Measurements from ENCODE around the gene USP5. TPM values are rescaled to one million over a fixed set of nuclear protein-coding genes. Genes with fewer than 3 reads are reported as not detected.
"Not testable (repeated sequence)": the region's sequence is repeated elsewhere in the genome, so short reads cannot be mapped to it uniquely, and the experiment has no call there.

USP5 gene
- total and polyA plus RNA-seq, 2 of the 8 experiments (the other 6 are each of a cell fraction or from before 2014, with no cell fraction given), result 66.5 to 148 TPM

- no peak for TF ChIP-seq KDM5A (IDR thresholded peaks at IDR 0.05; ENCODE audit: low read length)
Measured at GRCh38 chr12:6873094-6874014, 21.4 kb downstream of the USP5 start, which contains the start of gene SPSB2 (continued).

DNA sequence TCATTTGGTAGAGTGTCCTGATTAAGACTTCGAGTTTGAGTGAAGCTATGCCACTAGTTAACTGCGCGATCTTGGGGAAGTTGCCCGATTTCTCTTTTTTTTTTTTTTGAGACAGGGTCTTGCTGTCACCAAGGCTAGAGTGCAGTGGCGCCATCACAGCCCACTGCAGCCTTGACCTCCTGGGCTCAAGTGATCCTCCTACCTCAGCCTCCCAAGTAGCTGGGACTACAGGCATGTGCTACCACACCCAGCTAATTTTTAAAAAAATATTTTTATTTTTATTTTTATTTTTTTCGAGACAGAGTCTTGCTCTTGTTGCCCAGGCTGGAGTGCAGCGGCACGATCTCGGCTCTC, 22.0 kb downstream of the USP5 start:
- H3K36me3 ChIP-seq (ENCODE audit: control insufficient read depth in 2 of 4, insufficient read depth in 4 of 4, low read length in 3 of 4), result peaks cover 8 to 31% (median 12%) of the 10 kb centered on the region in 4 experiments
- peak overlapping the region; percentile 68 to 85 (median 76) for H3K4me3 ChIP-seq (ENCODE audit: extremely low read depth in 1 of 4, insufficient read depth in 2 of 4, low read depth in 3 of 4, low read length in 4 of 4)
- H4K20me1 ChIP-seq (replicated peaks in 1 of 2; ENCODE audit: control insufficient read depth in 1 of 2, insufficient read depth in 2 of 2, low read length in 2 of 2), result peaks cover 18 to 22% of the 10 kb centered on the region in 2 experiments
- H2BK5ac ChIP-seq (ENCODE audit: low read depth, low read length), result peak overlapping the region; percentile 83
- H3K79me1 ChIP-seq (ENCODE audit: low read depth, low read length); H3K56ac ChIP-seq (replicated peaks; ENCODE audit: insufficient read length, low read depth, low read length); H3K4ac ChIP-seq (replicated peaks; ENCODE audit: insufficient read length, low read depth, low read length); FAIRE-seq; H3K27me3 ChIP-seq (replicated peaks in 1 of 4; ENCODE audit: control insufficient read depth in 3 of 4, extremely low read depth in 1 of 4, insufficient read depth in 3 of 4, low read length in 3 of 4); H3K14ac ChIP-seq (ENCODE audit: insufficient read length); H3K79me2 ChIP-seq (ENCODE audit: control insufficient read depth in 1 of 2, insufficient read depth in 2 of 2, low read length in 2 of 2); H3K9me3 ChIP-seq (ENCODE audit: insufficient read depth in 2 of 2, low read depth in 1 of 2, low read length in 1 of 2); H2BK20ac ChIP-seq (ENCODE audit: low read length); DNase-seq (ENCODE audit: low read depth in 1 of 2, low spot score in 2 of 2); H4K8ac ChIP-seq (ENCODE audit: extremely low read depth, insufficient read depth, low read length); H4K91ac ChIP-seq (replicated peaks; ENCODE audit: insufficient read length, low read length); H2AK5ac ChIP-seq (ENCODE audit: low read depth, low read length); H3K23me2 ChIP-seq (ENCODE audit: low read depth, low read length); H3K23ac ChIP-seq (ENCODE audit: insufficient read length); H2BK12ac ChIP-seq (ENCODE audit: low read depth, low read length): not testable (repeated sequence)
- peak overlapping the region; percentile 83 for H2BK120ac ChIP-seq (replicated peaks; ENCODE audit: low read depth, low read length)
- peak overlapping the region; percentile 83; the same call in 1 of the 2 replicates for H2AFZ ChIP-seq (ENCODE audit: low read length)
- H3K4me2 ChIP-seq (ENCODE audit: insufficient read depth in 1 of 2, low read depth in 2 of 2, low read length in 2 of 2), result peak overlapping the region; percentile 82 to 85
- H4K5ac ChIP-seq (ENCODE audit: insufficient read length, low read depth, low read length), result peak overlapping the region; percentile 75
- ChIA-PET CTCF (ENCODE audit: partially characterized antibody) (interaction anchor here (0.7 to 10.4 kb wide), 8 partner anchors 9 to 90 kb away, joined by 3 to 216 read pairs (median 6); partner anchors contain the start of genes C12orf57 and RNU7-1), POLR2A (ENCODE audit: partially characterized antibody) (interaction anchor here (1.1 to 18.9 kb wide), 7 partner anchors 9 to 66 kb away, joined by 3 to 588 read pairs (median 264); partner anchors contain the start of genes ATN1, C12orf57, CDCA3 and ENO2)
- H3K4me1 ChIP-seq (replicated peaks in 1 of 4; ENCODE audit: control insufficient read depth in 3 of 4, insufficient read depth in 4 of 4, low read length in 3 of 4), result peaks cover 2 to 27% (median 12%) of the 10 kb centered on the region in 4 experiments
- peak overlapping the region; percentile 98 for H3K18ac ChIP-seq (ENCODE audit: extremely low read depth, low read length)
- H3K27ac ChIP-seq (ENCODE audit: low read depth, low read length), result 0 out of 2 replicates have a peak overlapping the region, but pooled peaks have one; percentile 61
- peak overlapping the region in 3 of 4 experiments; percentile 34 to 74 (median 38); a peak in 5 of 7 replicates for H3K9ac ChIP-seq (replicated peaks in 1 of 4; ENCODE audit: extremely low read depth in 1 of 4, low read depth in 3 of 4, low read length in 3 of 4)
- H2BK15ac ChIP-seq (ENCODE audit: low read length), result 0 out of 2 replicates have a peak overlapping the region, but pooled peaks have one; percentile 6
- 75% methylated on average over 9 of the region's 9 CpGs; no CpG with 5 or more reads in 1 of the 2 experiments for WGBS, 2 experiments (ENCODE audit: extremely low coverage in 1 of 2, insufficient coverage in 1 of 2, insufficient read length in 1 of 2, insufficient replicate concordance in 2 of 2, low coverage in 1 of 2, low lambda C conversion rate in 2 of 2, missing lambda C conversion rate in 1 of 2)

All from H1 (cell line).